Measurements from ENCODE around the gene OR14I1.
"Not testable (repeated sequence)": the region's sequence is repeated elsewhere in the genome, so short reads cannot be mapped to it uniquely, and the experiment has no call there.

OR14I1 gene

GRCh38 chr1:248686815-248687214 is 15.8 kb downstream of the OR14I1 start:
- no peak for DNase-seq

DNA sequence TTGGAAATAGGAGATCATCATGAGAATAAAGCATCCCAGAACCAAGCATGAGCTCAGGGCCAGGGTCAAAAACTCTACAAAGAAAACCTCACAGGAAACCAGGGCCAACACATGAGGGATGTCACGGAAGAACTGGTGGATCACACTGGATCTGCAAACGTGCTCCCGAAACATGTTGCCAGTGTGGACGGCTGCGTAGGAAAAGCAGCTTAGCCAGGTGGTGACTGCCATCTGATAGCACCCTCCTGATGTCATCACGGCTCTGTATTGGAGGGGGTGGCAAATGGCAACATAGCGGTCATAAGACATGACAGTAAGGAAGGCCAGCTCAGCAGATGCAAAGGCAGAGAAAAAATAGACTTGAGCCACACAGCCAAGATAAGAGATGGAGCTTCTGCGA is 20.9 kb downstream of the OR14I1 start:
- no peak for DNase-seq

DNA sequence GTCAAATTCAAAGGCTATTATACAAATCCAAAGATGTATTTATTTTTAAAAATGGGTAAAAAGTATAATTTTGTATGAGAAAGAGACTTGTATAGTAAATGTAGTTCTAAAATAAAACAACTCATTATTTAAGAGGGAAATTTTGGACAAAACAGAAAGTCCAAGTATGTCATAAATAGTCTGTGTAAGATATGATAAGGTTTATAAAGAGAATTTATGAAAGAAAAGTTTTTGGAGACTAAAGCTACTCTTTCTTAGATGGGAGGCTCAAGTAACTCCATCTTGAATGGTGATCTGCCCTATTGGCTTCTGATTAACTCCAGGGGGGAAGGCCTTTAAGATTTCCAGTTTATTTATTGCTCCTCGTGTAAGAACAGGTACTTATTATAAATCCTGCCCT is 32.6 kb downstream of the OR14I1 start:
- no peak for DNase-seq

DNA sequence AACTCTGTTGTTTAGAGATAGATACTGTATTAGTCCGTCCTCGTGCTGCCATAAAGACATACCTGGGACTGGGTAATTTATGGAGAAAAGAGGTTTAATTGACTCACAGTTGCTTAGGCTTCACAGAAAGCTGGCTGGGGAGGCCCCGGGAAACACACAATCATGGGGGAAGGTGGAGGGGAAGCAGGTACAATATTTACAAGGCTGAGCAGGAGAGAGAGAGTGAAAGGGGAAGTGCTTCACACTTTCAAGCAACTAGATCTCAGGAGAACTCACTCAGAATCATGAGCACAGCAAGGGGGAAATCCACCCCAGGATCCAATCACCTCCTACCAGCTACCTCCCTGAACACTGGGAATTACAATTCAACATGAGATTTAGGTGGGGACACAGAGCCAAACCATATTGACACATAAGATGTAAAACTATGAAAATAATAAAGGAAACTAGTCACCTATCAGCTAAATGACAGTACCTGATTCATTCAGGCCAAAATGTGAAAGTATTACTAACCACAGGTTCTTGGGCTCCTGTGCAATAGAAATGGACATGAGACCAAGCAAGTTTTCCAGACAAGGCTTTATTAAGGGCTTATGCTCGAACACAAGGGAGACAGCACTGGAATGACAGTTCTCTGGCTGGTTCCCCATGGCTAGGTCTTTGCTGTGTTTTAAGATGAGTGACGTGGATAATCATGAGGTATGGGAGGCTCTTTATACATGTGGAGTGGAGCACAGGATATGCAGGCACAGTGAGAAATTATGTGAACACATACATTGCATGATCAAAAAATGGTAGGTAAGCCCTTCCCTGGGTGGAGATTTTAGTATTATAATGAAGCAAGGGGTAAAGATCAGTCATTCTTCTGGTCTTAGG is 38.9 kb downstream of the OR14I1 start:
- DNase-seq = not testable (repeated sequence)

GRCh38 chr1:248656797-248657196 is 45.8 kb downstream of the OR14I1 start:
- not testable (repeated sequence) for DNase-seq

- not testable (repeated sequence) for DNase-seq
Measured at GRCh38 chr1:248655354-248655753, 47.2 kb downstream of the OR14I1 start, which contains the start of gene OR2T27. OR2T27 (minus strand) TSS chr1:248655528; CDS start chr1:248650884, 4,644 bp downstream.

Measured in NCI-H2107 (cell line).